Epithelial cell of proximal tubule (primary cell): ENCODE measurements around the gene CSRNP2. TPM values are rescaled to one million over a fixed set of nuclear protein-coding genes. Genes with fewer than 3 reads are reported as not detected.

Experiments used
- DNase-seq: peaks from one replicate; pipeline ENCODE4 v3.0.0-alpha.2; 2011; ENCODE audit warnings: low read depth
- H3K4me3 ChIP-seq: 2 replicates; pipeline ENCODE4 v1.5.1; 2011; ENCODE audit warnings: low read depth, mild to moderate bottlenecking, low read length
- total RNA-seq: library from RNA; depleted of rRNA; stranded (reverse); fragments of >200 nt; gene quantifications from 2 replicates; pipeline ENCODE4 v1.2.3, GENCODE V29; 2015
- TF ChIP-seq, protein P1 (sequence below): conservative IDR thresholded peaks from 2 replicates; pipeline ENCODE4 v1.5.1; 2012; ENCODE audit warnings: low read depth, mild to moderate bottlenecking, low read length

CSRNP2 gene
- total RNA-seq, 1 donor from 2014 or later: 25.1 TPM

DNA sequence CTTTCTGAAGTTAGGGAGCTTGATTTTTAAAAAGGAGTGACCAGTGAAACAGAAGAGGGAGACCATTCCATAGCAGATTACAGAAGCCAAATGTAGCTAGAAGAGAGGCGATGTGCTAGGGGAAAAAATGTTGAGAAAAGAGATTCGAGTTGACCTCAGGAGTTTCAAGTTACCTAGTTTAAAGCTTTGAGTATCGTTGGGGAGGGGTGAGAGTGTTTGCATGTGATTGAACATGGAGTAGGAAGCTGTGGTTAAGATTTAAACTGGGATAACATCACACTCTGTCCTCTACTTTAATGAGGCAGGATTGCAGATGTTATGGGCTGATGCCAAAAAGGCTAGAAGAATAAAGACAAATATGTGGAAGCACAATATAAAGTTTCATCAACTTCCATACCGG is 31.6 kb downstream of the CSRNP2 start:
- TF ChIP-seq, protein P1, sequence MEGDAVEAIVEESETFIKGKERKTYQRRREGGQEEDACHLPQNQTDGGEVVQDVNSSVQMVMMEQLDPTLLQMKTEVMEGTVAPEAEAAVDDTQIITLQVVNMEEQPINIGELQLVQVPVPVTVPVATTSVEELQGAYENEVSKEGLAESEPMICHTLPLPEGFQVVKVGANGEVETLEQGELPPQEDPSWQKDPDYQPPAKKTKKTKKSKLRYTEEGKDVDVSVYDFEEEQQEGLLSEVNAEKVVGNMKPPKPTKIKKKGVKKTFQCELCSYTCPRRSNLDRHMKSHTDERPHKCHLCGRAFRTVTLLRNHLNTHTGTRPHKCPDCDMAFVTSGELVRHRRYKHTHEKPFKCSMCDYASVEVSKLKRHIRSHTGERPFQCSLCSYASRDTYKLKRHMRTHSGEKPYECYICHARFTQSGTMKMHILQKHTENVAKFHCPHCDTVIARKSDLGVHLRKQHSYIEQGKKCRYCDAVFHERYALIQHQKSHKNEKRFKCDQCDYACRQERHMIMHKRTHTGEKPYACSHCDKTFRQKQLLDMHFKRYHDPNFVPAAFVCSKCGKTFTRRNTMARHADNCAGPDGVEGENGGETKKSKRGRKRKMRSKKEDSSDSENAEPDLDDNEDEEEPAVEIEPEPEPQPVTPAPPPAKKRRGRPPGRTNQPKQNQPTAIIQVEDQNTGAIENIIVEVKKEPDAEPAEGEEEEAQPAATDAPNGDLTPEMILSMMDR: no peak

DNA sequence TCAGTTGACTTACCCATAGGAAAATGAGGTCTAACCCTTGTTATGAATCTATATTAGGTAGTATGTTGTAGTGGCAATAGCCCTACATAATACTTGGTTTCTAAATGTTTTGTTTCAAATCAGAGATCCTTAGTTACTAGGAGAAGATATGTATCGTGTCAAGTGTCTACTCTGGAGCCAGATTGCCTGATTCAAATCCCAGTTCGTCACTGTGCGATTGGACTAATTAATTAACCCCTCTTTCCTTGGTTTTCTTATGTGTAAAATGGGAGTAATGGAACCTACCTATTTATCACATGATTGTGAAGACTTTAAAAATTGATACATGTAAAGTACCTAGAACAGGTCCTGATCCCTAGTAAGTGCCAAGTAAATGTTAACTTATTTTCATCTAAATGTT is 33.9 kb downstream of the CSRNP2 start:
- no peak for DNase-seq
- peak overlapping the region; percentile 84 for H3K4me3 ChIP-seq
- TF ChIP-seq, protein P1: no peak

More for the DNA sequence above, 31.6 kb downstream of the CSRNP2 start:
- no peak for DNase-seq
- H3K4me3 ChIP-seq: no peak overlapping the region

DNA sequence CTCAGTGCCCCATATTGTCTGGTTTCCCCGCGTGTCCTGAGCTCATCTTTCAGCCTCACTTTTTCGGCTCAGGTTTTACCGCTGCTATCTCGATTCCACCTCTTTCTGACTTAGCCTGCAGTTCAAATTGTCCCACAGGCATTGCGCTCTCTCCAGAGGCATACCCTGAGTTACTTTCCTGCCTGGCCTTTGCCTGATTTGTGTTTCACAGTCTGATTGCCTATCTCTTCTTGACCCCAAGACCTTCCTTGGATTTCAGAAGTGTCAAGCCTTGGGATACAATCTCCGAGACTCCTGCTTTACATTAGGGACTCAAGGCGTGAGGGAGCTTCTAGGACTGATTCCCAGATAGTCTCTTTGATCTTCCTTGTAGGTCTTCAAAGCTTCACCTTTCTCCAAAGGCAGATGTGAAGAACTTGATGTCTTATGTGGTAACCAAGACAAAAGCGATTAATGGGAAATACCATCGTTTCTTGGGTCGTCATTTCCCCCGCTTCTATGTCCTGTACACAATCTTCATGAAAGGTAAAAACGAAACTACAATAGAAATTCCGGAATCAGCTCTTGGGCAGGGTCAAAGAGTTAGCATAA is 34.6 kb downstream of the CSRNP2 start:
- no peak for DNase-seq
- peak overlapping the region; percentile 84 for H3K4me3 ChIP-seq
- TF ChIP-seq, protein P1: no peak

DNA sequence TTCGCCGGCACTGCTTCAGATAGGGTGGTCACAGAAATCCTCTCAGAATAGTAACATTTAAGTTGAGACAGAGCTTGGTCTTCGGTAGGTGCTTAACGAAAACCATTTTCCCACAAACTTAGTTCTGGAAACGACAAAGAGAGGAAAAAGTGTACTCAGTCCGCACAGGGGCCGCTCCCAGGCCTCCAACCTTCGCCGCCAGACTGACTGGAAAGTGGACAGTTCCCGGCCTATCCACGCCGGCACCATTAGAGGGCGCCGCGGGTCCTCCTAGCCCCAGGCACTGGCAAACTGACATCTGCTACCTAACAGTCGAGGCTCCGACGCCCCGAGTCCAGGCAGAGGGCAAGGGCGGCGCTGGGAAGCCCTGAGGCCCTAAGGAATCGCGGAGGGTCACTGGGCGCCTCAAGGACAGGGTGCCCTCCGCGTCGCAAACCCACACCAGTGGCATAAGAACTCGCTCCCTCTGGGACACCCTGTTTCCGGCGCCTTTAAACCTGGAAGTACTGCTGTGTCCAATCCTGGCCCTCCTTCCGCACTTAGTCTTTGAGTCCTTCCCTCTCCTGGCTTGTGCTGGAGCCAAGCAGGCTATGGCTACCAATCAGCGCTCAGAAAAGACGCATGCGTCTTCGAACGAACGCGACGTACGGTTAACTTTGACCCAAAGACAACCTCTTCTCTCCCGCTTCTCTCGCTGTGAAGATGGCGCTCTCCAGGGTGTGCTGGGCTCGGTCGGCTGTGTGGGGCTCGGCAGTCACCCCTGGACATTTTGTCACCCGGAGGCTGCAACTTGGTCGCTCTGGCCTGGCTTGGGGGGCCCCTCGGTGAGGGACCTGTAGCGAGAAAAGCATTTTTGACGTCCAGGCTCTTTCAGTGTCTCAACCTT is 35.5 kb downstream of the CSRNP2 start, which contains the start of gene LETMD1:
TSS of gene LETMD1 (plus strand) at position 673 of the 886 bp plus-strand sequence. CDS start at position 703, 30 bp downstream.
- peak; percentile 92 for DNase-seq
- TF ChIP-seq, protein P1: peak; percentile 91
- peak within 1 kb of the TSS; percentile 84 for H3K4me3 ChIP-seq

DNA sequence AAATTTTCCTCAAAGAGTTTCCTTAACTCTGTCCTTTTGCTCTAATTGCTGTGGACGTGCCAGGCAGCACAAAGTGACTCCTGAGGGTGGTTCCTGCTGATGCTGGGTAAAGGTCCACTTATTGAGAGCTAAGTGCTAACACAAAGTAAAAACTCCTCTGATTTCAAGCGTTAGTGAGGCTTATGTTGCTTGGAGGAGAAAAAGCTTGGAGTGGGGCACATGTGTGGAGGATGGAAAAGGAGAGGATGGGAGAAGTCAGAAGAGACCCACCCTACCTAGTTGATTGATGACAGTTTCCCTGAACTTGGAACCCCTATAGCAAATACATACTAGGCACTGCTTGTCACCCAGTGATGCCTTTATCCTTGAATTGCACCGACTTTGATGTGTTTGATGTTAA is 47.1 kb downstream of the CSRNP2 start:
- TF ChIP-seq, protein P1: no peak
- no peak for DNase-seq
- H3K4me3 ChIP-seq: no peak overlapping the region

DNA sequence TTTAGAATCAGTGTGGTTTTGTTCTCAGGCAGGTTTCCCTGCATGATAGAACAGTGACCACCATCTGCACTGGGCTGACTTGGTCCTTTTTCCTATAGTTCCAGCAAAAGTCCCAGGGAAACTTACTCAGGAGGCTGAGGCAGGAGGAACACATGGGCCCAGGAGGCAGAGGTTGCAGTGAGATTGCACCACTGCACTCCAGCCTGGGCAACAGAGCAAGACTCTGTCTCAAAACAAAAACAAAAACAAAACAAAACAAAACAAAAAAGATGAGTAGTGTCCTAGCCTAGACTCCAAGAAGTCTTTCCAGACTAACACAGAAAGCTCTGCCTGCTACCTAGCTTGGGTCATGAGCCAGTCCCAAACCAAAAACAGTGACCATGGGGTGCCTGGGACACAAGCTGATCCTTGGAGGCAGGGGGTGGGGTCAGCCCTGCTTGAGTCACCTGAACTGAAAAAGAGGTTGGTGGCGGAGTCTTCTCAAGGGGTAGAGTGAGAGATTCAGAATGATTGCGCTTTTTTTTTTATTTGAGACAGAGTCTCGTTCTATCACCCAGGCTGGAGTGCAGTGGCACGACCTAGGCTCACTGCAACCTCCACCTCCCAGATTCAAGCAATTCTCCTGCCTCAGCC is 49.8 kb downstream of the CSRNP2 start:
- DNase-seq: no peak
- TF ChIP-seq, protein P1: no peak

More for the DNA sequence above, 49.8 kb downstream of the CSRNP2 start:
- no peak overlapping the region for H3K4me3 ChIP-seq
